ENCODE results near the gene TM4SF4.

TM4SF4 gene

DNA sequence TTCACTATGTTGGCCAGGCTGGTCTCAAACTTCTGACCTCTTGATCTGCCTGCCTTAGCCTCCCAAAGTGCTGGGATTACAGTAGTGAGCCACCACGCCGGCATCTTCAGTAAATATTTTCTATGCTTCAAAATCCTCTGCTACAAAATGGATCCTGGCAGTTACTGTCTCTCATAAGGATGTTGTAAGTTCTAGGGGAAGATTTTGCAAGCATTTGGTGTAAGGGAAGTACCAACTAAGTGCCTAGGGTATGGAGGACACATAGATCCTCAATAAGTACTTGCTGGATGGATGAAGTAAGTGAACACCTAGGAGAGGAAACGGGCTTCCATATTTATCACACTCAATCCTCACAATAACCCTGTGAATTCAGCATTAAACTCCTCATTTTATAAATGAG, 6.6 kb downstream of the TM4SF4 start:
- DNase-seq = no peak

DNA sequence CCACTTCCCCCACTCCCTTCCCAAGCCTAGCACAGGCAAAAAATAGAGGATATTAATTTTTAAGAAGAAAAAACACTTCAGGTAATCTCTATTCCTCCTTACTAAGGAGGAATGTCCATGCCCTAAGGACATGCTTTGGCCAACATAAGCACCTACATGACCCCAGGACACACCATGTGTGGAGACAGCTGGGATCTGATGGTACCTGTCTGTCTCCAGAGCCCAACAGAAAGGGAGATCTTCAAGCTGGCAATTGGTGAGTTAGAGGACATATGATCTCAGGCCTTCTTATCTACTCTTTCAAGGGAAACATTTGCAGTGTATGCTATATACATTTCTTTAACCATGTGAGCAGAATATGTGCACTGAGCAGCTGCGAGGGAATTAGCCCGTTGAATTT, 7.0 kb downstream of the TM4SF4 start:
- DNase-seq = no peak

DNA sequence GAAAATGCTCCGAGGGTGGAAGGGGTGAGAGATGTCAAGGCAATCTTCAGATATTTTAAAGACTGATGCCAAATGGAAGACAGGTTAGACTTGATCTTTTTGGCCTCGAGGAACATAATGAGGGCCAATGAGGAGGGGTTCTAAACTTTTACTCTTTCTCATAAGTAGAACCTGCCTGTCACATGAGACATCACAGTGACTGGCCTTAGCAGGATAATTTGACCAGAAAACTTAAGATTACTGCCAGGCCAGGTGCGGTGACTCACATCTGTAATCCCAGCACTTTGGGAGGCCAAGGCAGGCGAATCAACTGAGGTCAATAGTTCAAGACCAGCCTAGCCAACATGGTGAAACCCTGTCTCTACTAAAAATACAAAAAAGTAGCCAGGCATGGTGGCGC, 12.2 kb downstream of the TM4SF4 start:
- DNase-seq = no peak

DNA sequence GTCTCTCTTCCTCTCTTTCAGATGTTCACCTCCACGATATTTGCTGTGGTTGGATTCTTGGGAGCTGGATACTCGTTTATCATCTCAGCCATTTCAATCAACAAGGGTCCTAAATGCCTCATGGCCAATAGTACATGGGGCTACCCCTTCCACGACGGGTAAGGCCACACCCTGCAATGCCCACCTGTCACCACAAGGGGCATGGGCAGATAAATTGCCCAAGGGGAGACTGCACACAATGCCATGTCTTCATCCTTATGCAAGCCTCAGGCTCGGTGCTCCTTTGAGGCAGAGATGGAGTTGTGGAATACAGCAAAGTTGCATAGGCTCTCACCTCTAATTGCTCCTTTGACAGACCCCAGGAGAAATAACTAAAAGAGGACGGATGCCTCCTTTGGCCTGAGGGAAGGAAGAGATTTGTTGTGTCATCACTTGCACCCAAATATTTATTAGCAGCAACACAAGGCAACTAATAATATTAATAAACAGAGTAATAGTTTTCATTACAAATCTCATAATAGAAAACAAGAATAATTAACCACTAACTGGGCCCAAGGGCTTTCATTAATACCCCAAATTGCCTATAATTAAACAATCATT, 13.2 kb downstream of the TM4SF4 start:
- DNase-seq = no peak

DNA sequence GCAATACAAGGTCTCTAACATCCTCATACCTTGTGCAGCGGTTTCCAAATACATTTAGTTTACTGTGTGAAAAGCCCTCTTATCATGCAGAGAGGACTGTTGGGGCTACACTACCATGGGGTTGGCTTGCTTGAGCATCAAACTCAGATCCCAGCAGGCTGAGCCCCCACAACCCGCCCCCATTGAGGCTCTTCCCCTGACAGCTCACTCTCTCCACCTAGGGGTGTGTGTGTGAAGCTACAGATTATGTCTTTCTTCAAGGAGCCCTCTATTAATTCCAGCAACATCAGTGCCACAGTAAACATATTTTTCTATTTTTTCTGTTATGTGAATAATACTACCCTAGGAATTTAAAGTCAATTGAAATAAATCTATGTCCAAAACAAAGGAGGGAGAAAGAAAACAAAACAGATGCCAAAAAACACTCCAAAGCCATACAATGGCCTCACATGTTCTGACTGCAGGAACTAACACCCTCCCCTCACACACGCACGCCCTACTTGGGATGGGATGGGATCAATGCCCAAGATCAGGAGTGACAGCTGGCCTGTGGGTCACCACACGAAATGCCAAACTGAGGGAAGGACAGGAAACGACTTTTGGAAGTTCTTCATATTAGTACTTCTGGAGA, 14.7 kb downstream of the TM4SF4 start:
- DNase-seq = no peak

DNA sequence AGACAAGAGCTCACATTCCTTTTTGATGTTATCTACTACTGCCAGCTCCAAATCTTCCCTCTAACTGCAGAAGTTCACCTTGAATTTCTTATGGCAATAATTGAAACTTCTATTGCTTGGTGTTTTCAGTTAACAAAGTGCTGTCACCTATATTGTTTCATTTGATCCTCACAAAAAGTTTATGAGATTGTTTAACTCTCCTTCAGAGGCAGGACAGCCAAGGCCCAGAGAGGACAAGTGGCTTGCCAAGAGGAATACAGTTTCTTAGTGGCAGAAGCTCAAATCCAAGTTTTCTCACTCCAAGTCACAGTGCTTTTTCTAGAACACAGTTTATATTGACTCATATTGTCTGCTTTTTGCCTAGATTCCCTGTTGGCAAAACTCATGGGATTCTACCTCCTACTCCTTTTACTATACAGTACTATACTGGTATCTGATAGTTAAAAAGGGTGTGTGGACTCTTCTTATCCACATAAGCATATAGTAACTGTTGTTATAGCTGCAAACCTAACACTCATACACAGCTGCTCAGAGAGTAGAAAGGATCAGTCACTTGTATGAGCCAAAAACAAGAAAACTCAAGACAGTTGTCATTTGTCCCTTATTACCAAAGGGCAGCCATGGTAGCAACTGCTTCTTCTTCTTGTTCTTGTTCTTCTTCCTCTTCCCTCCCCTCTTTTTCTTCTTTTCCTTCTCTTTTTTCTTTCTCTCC, 15.9 kb downstream of the TM4SF4 start:
- DNase-seq = no peak

DNA sequence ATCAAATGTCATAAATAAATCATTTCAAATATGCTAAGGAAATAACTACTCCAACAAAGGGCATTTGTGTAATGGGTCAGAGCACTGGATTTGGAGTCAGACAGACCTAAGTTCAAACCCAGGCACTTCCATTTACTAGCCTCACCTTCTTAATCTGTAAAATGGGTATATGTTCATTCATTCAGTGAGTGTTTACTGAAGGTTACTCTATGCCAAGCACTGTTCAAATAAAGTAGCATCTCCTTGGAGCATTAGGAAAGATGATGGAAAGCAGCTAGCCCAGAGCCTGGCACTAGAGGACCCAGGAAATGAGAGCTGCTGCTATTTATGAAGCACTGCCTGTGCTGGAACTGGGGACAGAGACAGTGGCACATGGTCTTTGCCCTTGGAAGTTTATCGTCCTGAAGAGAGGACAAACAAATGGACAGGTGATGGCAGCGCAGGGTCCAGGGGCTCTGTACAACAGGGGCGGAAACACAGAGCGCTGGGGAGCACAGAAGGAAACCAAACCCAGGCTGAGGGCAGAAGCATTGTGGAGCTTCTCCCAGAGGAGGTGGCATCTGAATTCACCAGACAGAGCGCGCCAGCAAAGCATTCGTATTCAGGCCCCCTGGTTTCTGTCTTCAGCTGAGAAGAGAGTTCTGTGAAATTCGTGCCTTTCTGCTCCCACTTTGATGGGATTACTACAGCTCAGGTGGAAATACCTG, 19.0 kb downstream of the TM4SF4 start:
- DNase-seq = no peak

DNA sequence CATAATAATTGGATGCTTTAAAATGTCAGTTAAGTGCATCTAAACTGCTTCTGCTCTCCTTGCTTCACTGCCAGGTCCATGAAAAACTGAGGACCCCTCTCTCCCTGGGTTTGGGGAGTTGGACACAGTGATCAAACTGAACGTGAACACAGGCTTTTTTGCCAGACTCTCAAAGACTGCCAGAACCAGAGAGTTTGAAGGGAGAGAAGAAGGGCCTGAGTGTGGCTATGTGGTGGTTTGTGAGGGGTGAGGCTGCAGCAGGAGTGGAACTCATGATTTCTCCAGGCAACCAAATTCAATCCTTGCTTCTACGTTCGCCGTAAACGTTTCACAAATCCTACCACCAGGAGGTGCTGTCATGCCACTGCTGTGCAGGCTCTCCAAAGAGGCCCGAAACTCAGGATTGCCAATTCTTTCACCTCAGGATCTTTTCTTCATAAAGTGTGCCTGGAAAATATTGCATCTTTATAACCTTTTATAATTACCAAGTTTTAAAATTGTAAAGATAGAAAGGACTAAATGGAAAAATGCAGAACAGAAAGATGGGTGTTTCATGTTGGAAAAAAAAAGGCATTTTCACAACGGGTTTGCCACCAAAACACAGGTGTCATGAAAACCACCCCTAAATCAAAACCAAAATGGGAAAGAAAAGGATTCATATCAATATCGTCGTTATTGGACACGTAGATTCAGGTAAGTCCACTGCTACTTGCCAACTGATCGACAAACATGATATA, 19.7 kb downstream of the TM4SF4 start:
- DNase-seq = peak in 35 of 58 donors; percentile 1 to 59 (median 11)

DNA sequence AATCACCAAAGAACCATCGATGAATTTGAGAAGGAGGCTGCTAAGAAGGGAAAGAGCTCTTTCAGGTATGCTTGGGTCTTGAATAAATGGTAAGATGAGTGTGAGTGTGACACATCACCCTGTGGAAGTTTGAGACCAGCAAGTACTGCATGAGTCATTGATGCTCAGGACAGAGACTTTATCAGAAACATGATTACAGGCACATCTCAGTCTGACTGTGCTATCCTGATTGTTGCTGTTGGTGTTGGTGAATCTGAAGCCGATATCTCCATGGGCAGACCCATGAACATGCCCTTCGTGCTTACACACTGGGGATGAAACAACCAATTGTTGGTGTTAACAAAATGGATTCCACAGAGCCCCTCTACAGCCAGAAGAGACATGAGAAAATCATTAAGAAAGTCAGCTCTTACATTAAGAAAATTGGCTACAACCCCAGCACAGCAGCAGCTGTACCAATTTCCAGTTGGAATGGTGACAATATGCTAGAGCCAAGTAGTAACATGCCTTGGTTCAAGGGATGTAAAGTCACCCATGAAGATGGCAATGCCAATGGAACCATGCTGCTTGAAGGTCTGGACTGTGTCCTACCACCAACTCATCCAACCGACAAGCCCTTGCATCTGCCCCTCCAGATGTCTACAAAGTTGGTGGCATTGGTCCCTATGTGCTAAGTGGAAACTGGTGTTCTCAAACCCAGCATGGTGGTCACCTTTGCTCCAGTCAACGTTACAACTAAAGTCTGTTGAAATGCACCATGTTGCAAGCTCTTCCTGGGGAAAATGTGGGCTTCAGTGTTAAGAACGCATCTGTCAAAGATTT, 20.5 kb downstream of the TM4SF4 start:
- DNase-seq = no peak

DNA sequence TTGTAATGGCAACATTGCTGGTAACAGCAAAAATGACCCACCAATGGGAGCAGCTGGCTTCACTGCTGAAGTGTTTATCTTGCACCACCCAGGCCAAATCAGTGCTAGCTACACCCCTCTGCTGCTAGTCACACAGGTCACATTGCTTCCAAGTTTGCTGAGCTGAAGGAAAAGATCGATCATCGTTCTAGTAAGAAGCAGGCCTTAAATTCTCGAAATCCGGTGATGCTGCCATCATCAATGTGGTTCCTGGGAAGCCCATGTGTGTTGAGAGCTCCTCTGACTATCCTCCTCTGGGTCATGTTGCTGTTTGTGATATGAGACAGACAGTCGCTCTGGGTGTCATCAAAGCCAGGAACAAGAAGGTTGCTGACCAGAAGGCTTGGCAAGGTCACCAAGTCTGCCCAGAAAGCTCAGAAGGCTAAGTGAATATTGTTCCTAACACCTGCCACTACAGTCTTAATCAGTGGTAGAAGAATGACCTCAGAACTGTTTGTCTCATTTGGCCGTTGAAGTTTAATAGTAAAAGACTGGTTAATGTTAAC, 21.2 kb downstream of the TM4SF4 start:
- DNase-seq = no peak

DNA sequence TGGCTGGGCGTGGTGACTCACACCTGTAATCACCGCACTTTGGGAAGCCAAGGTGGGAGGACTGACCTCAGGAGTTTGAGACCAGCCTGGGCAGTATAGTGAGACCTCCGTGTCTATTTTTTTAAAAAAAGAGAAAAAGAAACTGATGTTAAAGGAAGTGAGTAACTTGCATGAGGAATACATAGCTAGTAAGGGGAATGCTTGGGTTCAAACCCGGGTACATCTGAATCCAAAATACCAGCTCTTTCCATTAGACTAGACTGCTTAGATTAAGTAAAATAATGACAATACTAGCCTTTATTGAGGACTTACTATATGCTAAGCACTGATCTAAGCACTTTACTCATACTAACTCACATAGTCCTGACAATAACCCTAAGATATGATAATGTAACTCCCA, 22.4 kb downstream of the TM4SF4 start:
- DNase-seq = no peak

DNA sequence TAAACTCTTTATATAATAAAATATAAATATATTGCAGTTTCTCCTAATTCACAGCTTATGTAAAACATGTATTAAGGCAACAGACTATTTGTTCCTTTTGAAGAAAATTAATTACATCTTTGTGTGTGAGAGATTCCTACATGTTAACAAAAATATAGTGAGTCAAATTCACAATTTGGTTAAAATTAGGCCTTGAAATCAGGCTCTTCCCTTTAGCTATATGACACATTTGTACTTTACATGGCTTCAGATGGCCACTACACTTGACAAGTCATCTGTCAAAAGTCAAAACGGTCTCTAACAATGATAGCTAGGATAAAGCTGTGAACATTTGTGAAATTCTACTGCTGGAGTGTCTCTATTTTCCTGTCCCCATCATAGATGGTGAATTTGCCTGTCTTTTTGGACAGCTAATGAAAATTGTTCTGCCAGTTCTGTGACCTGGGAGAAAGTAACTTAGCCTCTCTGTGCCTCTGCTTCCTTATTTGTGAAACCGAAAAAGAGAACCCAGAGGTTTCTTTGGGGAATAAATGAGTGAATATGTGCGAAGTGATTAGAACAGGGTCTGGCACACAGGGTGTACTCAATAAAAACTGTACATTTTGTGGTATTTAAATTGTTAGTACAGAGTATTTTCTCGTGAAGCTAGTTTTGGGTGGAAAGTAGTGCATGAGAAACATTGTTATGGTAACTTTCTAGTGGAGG, 23.6 kb downstream of the TM4SF4 start:
- no peak for DNase-seq

DNA sequence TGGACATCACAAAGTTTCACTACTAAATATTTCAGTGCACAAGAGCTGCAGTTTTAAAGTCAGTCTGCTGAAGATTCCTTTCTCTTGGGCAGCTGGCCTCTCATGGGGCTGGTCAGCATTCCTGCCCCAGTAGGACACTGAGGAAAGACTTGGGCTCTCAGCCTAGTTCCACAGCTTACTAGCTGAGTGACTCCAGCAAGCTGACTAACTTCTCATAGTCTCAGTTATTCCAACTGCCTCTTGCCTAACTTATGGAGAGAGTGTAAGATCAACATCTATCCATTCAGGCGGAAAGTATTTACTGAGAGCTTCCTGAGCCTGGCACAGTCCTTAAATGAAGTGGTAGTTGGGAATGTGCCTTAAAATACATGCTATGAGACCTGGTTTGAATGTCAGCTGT, 27.0 kb downstream of the TM4SF4 start:
- no peak for DNase-seq

DNA sequence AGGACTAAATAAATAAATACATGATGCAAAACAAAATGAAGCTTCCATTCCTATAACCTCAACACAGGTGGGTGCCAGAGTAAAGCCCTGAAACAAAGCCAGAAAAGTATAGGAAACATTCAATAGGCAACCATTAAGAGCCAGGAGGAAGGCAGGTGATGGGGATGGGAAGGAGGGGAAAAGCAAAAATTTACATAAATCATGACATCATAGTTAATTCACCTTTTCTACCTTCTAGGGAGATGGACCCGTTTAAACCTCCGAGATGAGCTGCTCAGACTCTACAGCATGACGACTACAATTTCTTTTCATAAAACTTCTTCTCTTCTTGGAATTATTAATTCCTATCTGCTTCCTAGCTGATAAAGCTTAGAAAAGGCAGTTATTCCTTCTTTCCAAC, 27.9 kb downstream of the TM4SF4 start:
- no peak for DNase-seq

DNA sequence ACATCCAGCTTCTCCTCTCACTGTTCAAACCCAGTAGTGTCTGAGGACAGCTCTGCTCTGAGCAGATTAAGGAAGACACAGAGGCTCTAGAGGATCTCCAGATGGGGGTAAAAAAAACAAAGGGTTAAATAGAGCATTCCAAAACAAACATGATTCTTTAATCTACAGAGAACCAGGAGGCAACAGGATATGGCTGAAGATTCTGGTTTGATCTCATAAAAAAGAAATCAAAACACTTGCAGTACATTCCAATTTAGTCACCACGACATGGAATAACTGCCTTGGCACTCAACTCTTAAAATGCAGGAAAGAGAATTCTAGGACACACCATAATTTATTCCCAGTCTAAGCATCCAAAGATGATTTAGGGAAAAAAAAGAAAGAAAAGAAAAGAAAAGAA, 32.0 kb downstream of the TM4SF4 start:
- DNase-seq = no peak

DNA sequence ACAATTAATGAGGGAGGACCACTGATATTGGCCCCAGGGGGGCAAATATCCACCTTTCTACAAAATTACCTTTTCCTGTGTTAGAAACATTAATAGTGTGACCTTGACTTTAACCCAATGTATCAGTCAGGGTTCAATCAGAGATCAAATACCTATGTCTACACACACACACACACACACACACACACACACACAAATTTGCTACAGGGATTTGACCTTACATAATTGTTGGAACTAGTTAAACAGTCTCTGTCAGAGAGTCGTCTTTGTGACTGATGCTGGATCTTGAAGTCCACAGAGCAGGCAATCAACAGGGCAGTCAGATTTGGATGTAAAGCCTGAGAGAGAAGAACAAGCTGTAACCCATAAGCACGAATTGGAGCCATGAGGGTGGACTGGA, 32.5 kb downstream of the TM4SF4 start:
- no peak for DNase-seq

DNA sequence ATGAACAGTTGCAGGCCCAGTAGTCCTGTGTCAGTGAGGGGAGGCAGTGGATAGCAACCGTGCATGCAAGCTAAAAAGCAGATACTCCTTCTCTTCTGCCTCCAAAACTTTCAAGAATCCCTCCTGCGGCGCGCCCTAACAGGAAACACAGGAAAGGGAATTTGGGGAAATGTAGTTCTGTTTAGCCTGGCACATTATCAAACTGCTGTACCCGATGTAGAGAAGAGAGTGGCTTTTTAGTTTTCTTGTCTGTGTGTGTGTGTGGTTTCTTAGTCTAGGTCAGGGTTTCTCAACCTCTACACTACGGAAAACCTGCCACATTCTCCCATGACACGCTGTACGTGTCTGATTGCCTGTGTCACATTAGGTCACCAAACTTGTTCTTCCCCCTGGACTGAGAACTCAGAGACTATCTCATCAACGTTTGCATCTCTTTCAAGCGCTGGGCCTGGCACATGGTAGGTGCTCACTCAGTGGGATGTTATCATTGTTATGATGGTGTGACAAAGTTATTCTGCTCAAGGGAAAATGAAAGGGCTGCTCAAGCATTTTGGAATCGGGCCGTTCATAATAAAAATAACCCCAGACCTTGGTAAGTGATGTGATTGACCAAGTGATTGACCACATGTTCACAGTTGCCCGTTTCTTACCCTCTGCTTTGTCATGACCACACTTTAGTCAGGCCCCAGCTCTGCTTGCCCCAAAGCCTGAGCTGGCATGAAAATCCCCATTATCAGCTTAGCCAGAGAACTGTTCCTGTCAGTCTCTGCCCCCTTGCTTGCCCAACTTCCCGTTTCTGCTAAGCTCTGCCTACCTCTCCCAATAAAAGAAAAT, 33.2 kb downstream of the TM4SF4 start:
- peak in 3 of 58 donors; percentile 6 to 28 (median 15) for DNase-seq

DNA sequence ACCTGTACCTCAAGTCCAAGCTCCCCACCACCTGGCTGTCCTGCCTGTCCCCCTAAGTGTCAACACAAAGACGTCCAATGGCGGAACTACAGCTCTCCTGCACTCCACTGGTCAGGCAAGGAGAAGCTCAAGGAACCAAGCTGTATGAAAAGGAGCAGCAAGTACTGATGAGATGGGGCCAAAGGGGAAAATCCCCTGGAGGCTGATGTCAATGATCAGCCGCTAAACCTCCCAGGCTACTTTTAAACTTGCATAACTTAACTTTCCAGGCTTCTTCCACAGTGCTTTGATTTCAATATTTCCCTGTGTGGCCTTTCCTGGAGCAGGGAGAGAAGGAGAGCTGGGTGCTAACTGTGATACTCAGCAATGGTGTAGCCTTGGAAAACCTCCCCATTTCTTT, 35.0 kb downstream of the TM4SF4 start:
- DNase-seq = no peak

DNA sequence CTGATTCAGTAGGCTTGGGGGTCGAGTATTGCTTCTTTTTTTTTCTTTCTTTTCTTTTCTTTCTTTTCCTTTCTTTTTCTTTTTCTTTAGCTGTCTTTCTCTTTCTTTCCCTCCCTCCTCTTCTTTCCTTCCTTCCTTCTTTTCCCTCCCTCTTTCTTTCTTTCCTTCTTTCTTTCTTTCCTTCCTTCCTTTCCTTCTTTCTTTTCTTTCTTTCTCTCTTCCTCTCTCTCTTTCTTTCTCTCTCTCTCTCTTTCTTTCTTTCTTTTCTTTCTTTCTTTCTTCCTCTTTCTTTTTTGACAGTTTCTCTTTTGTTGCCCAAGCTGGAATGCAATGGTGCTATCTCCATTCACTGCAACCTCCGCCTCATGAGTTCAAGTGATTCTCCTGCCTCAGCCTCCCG, 36.0 kb downstream of the TM4SF4 start:
- DNase-seq = no peak
